GM12878 (cell line): ENCODE measurements around the gene ZDHHC18. TPM values are rescaled to one million over a fixed set of nuclear protein-coding genes. Genes with fewer than 3 reads are reported as not detected.

ENCODE experiments used
- ASH2L ChIP-seq: fragments of 300-600, 200-600 bp; sonication (generic); IDR thresholded peaks from 2 replicates; pipeline ENCODE4 v1.6.1; 2017; ENCODE audit warnings: low read depth, mild to moderate bottlenecking, borderline replicate concordance
- BHLHE40 ChIP-seq, 2 experiments: fragments of 450-650 bp in 1 of 2; IDR thresholded peaks; 2 replicates each; pipeline ENCODE4 v1.6.1; 2011 to 2017; ENCODE audit warnings: low read depth in 2 of 2, borderline replicate concordance in 1 of 2, improper control_type of control experiment in 1 of 2, low read length in 1 of 2, mild to moderate bottlenecking in 1 of 2
- CREB1 ChIP-seq: IDR thresholded peaks from 2 replicates; pipeline ENCODE4 v1.6.1; 2012; ENCODE audit warnings: low read depth, mild to moderate bottlenecking, inconsistent platforms
- ELK1 ChIP-seq: IDR thresholded peaks from 2 replicates; pipeline ENCODE4 v1.6.1; 2012; ENCODE audit warnings: low read depth, low read length, improper control_type of control experiment
- ETV6 ChIP-seq, 2 experiments: fragments of 450-650 bp in 1 of 2; IDR thresholded peaks in 1 of 2; conservative IDR thresholded peaks in 1 of 2; 2 replicates each; pipeline ENCODE4 v1.6.1; 2014; ENCODE audit warnings: antibody characterized with exemption in 1 of 2, borderline replicate concordance in 1 of 2, low read depth in 1 of 2, mild to moderate bottlenecking in 1 of 2, moderate library complexity in 1 of 2
- EZH2 ChIP-seq: IDR thresholded peaks from 2 replicates; pipeline ENCODE4 v1.6.1; 2012; ENCODE audit warnings: low read depth, mild to moderate bottlenecking, control low read depth, inconsistent platforms, low read length, borderline replicate concordance; ENCODE audit not compliant: control insufficient read depth
- HCFC1 ChIP-seq: fragments of 150-350 bp; IDR thresholded peaks from 2 replicates; pipeline ENCODE4 v1.6.1; 2014; ENCODE audit warnings: low read length
- NFYA ChIP-seq: IDR thresholded peaks from 2 replicates; pipeline ENCODE4 v1.6.1; 2011; ENCODE audit warnings: low read depth, mild to moderate bottlenecking, low read length, improper control_type of control experiment, borderline replicate concordance
- NFYB ChIP-seq: IDR thresholded peaks from 2 replicates; pipeline ENCODE4 v1.6.1; 2011; ENCODE audit warnings: low read depth, mild to moderate bottlenecking, low read length, improper control_type of control experiment, moderate library complexity; ENCODE audit not compliant: insufficient read depth
- NKRF ChIP-seq: fragments of 450-650 bp; conservative IDR thresholded peaks from 2 replicates; pipeline ENCODE4 v1.6.1; 2017; ENCODE audit warnings: mild to moderate bottlenecking, moderate library complexity
- NR2C1 ChIP-seq: fragments of 450-650 bp; IDR thresholded peaks from 2 replicates; pipeline ENCODE4 v1.6.1; 2017; ENCODE audit warnings: antibody characterized with exemption, mild to moderate bottlenecking, moderate library complexity
- NRF1 ChIP-seq: conservative IDR thresholded peaks from 2 replicates; pipeline ENCODE4 v1.6.1; 2011; ENCODE audit warnings: mild to moderate bottlenecking, low read depth, low read length, improper control_type of control experiment
- PAX8 ChIP-seq: fragments of 450-650 bp; IDR thresholded peaks from 2 replicates; pipeline ENCODE4 v1.6.1; 2017; ENCODE audit warnings: mild to moderate bottlenecking, moderate library complexity
- PKNOX1 ChIP-seq: fragments of 450-650 bp; IDR thresholded peaks from 2 replicates; pipeline ENCODE4 v1.6.1; 2016; ENCODE audit warnings: mild to moderate bottlenecking
- POLR2AphosphoS2 ChIP-seq: IDR thresholded peaks from 2 replicates; pipeline ENCODE4 v1.6.1; 2011; ENCODE audit warnings: low read depth, mild to moderate bottlenecking, low read length, improper control_type of control experiment, moderate library complexity
- PRDM15 ChIP-seq: fragments of 450-650 bp; formaldehyde crosslinking; IDR thresholded peaks from 2 replicates; pipeline ENCODE4 v1.4.0; 2020; ENCODE audit warnings: mild to moderate bottlenecking, moderate library complexity
- RBBP5 ChIP-seq: fragments of 200-600 bp; sonication (generic); conservative IDR thresholded peaks from 2 replicates; pipeline ENCODE4 v1.6.1; 2016
- RUNX3 ChIP-seq: IDR thresholded peaks from 2 replicates; pipeline ENCODE4 v1.6.1; 2012; ENCODE audit warnings: low read length, inconsistent platforms
- SMAD5 ChIP-seq: IDR thresholded peaks from 2 replicates; pipeline ENCODE4 v1.6.1; 2016; ENCODE audit warnings: antibody characterized with exemption, low read depth
- SMARCA5 ChIP-seq: fragments of 450-650 bp; IDR thresholded peaks from 2 replicates; pipeline ENCODE4 v1.6.1; 2017; ENCODE audit warnings: mild to moderate bottlenecking
- TCF12 ChIP-seq: IDR thresholded peaks from 2 replicates; pipeline ENCODE4 v1.6.1; 2011; ENCODE audit warnings: low read depth, mild to moderate bottlenecking, low read length
- TCF7 ChIP-seq: IDR thresholded peaks from 2 replicates; pipeline ENCODE4 v1.6.1; 2014; ENCODE audit warnings: antibody characterized with exemption, borderline replicate concordance
- WRNIP1 ChIP-seq: IDR thresholded peaks from 2 replicates; pipeline ENCODE4 v1.6.1; 2011; ENCODE audit warnings: low read depth, low read length, improper control_type of control experiment, borderline replicate concordance
- ZNF274 ChIP-seq: IDR thresholded peaks from one replicate; pipeline ENCODE4 v1.8.0; 2011; ENCODE audit not compliant: insufficient read length, insufficient read depth
- polyA plus RNA-seq, 11 experiments: library from polyadenylated mRNA; depleted of rRNA in 4 of 11; unstranded in 6 of 11; stranded (reverse) in 5 of 11; fragments of >200 nt; fragmentation: Nextera tagmentation in 4 of 11; fragmentation: Illumina TruSeq in 1 of 11; extraction: Ambion mirVana in 4 of 11; extraction: Trizol in 1 of 11; gene quantifications; 1 replicate in 1 of 11; 2 replicates in 10 of 11; pipeline versions ENCODE4 v1.2.1 to v1.2.3, GENCODE V29; 2011 to 2016; ENCODE audit warnings: inconsistent platforms in 2 of 11, missing spikeins in 2 of 11, low read depth in 1 of 11
- total RNA-seq, 4 experiments: library from RNA; depleted of rRNA in 3 of 4; stranded (reverse); fragments of >200 nt in 3 of 4; fragmentation: Illumina TruSeq in 1 of 4; extraction: Trizol in 1 of 4; gene quantifications; 2 replicates each; pipeline versions ENCODE4 v1.2.1 to v1.2.3, GENCODE V29; 2013 to 2021

Gene ZDHHC18
- total and polyA plus RNA-seq, 10 of the 15 experiments (the other 5 are each of a cell fraction or from before 2014, with no cell fraction given): 0.40 to 81.2 (median 21.3) TPM

- TF ChIP-seq TCF7 (no peak), WRNIP1 (no peak), RBBP5 (no peak), ASH2L (no peak), ELK1 (no peak), NFYB (0 out of 2 replicates have a peak, but pooled peaks have one; percentile 38), NKRF (no peak), PAX8 (no peak), SMARCA5 (peak; percentile 81; the same call in 1 of the 2 replicates), SMAD5 (no peak), CREB1 (no peak), PKNOX1 (peak; percentile 40; the same call in 1 of the 2 replicates), EZH2 (no peak), NRF1 (no peak), ETV6 (conservative IDR thresholded peaks at IDR 0.05 in 1 of 2, IDR thresholded peaks at IDR 0.05 in 1 of 2; ENCODE audit: borderline replicate concordance in 1 of 2, low read depth in 1 of 2) (peak in 1 of 2 experiments; percentile 40; a peak in 1 of 4 replicates), TCF12 (no peak), POLR2AphosphoS2 (no peak), PRDM15 (CRISPR knock-in tag) (no peak), NFYA (no peak), ZNF274 (no peak), NR2C1 (no peak), HCFC1 (no peak), RUNX3 (peak; percentile 95), BHLHE40 (IDR thresholded peaks at IDR 0.05; ENCODE audit: borderline replicate concordance in 1 of 2, low read depth in 2 of 2, low read length in 1 of 2) (peak in 1 of 2 experiments; percentile 18; a peak in 1 of 4 replicates)
Observed at GRCh38 chr1:26820784-26821269, 5.7 kb upstream of the ZDHHC18 start (continued).
